ENCODE data around the gene SPPL2A.

DNA sequence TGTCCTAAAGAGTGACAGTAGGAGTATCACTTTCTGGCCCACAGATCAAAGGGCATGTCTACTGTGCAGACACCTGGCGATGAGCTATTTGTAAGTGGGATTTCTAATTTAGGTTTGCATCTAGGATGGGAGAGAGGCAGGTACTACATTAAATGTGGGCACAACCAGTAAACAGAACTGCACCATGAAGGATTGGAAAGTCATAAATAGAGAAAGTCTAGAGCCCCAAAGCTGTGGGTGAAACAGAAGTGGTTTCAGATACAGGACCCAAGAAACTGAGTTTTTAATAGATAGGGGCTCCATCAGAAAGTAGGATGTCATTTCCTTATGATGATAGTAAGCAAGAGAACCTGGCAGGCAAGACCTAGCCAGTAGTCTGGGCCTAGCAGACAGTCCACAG lies 35.2 kb upstream of the SPPL2A start:
- TF ChIP-seq, protein P1, sequence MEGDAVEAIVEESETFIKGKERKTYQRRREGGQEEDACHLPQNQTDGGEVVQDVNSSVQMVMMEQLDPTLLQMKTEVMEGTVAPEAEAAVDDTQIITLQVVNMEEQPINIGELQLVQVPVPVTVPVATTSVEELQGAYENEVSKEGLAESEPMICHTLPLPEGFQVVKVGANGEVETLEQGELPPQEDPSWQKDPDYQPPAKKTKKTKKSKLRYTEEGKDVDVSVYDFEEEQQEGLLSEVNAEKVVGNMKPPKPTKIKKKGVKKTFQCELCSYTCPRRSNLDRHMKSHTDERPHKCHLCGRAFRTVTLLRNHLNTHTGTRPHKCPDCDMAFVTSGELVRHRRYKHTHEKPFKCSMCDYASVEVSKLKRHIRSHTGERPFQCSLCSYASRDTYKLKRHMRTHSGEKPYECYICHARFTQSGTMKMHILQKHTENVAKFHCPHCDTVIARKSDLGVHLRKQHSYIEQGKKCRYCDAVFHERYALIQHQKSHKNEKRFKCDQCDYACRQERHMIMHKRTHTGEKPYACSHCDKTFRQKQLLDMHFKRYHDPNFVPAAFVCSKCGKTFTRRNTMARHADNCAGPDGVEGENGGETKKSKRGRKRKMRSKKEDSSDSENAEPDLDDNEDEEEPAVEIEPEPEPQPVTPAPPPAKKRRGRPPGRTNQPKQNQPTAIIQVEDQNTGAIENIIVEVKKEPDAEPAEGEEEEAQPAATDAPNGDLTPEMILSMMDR (IDR thresholded peaks at IDR 0.05; ENCODE audit: low read length), result no peak
- TF ChIP-seq EZH2 (optimal IDR thresholded peaks at IDR 0.05; ENCODE audit: low read depth, low read length) (no peak), EZH2phosphoT487 (IDR thresholded peaks at IDR 0.05; ENCODE audit: low read length) (no peak)

Measured in MM.1S (cell line).